ENCODE data around the gene ZNF226.
A peak's percentile ranks its signal among the peaks of the same experiment; 100 is the strongest.
"Not testable (repeated sequence)": the region's sequence is repeated elsewhere in the genome, so short reads cannot be mapped to it uniquely, and the experiment has no call there.

Gene ZNF226

DNA sequence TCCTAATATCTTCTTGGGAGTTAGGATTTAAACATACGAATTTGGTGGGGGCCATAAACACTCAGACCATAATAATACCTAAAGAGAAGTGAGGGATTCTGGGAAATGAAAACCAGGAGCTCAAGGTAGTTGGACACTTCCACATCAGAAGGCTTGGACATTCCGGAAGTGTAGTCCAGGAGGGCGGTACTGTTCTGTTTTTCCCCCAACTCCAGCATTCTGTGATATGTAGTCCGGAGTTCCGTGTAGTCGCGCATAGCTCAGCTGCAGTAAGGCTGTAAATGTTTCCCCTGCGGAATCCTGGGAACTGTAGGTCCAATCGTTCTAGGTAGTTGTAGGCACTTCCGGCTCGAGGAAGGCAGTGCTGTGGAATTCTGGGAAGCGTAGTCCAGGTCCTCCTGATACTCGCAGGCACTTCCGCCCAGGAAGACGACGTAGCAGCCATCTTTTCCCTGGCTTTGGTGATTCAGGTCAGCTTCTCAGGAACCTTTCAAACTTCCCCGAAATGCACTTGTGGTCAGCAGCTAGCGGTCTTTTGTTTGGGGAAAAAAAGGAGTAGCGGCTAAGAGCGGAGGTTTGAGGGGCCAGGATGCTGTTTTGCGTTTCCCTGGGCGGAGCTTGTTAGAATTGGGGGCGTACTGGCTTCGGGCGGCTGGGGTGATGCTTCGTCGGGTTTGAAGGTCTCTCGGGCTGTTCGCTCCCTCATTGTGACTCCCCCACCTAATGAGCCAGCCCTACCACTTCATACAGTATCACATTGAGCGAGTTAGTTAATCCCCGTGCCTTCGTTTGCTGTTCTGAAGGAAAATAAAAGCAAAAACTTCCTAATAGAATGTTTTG lies at the start of gene ZNF226:
Gene ZNF226 (plus strand): TSS at position 428 of the 840 bp plus-strand sequence. CDS start 4,981 bp downstream, outside the sequence.
- DNase-seq (ENCODE audit: low read depth) = peak; percentile 53

DNA sequence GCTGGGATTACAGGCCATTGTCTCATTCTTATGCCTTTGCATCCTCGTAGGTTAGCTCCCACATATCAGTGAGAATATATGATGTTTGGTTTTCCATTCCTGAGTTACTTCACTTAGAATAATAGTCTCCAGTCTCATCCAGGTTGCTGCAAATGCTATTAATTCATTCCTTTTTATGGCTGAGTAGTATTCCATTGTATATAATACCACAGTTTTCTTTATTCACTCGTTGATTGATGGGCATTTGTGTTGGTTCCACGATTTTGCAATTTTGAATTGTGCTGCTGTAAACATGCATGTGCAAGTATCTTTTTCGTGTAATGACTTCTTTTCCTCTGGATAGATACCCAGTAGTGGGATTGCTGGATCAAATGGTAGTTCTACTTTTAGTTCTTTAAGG lies 43.7 kb upstream of the ZNF226 start:
- DNase-seq (ENCODE audit: low read depth) = not testable (repeated sequence)

DNA sequence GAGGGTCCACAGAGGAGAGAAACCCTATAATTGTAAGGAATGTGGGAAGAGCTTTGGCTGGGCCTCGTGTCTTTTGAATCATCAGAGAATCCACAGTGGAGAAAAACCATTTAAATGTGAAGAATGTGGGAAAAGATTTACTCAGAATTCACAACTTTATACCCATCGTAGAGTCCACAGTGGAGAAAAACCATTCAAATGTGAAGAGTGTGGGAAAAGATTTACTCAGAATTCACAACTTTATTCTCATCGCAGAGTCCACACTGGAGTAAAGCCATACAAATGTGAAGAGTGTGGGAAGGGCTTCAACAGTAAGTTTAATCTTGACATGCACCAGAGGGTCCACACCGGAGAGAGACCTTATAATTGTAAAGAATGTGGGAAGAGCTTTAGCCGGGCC lies 32.9 kb upstream of the ZNF226 start:
- no peak for DNase-seq (ENCODE audit: low read depth)

- DNase-seq (ENCODE audit: low read depth) = peak; percentile 47
Observed at GRCh38 chr19:44141191-44142058, 23.5 kb upstream of the ZNF226 start, which contains the start of gene ZNF234. TSS of gene ZNF234 (plus strand) at chr19:44141554. CDS start at chr19:44144633, 3,079 bp downstream.

DNA sequence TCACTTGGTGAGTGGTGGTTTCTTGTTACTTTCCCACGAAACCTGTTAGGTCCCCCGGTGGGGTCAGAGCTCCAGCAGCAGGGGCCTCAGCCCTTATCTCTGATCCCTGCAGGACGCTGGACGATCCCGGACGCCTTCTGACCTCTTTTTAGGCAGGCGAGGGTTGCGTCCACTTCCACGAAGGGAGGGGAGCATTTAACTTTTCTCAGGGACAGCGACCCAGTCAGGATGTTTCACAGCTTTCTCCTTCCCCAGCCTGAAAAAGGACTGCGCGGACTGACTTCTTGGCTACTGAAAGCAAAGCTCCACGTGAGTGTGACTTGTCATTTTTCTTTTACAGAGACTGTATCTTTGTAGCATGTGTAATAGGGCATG lies 22.9 kb upstream of the ZNF226 start:
- DNase-seq (ENCODE audit: low read depth) = no peak

DNA sequence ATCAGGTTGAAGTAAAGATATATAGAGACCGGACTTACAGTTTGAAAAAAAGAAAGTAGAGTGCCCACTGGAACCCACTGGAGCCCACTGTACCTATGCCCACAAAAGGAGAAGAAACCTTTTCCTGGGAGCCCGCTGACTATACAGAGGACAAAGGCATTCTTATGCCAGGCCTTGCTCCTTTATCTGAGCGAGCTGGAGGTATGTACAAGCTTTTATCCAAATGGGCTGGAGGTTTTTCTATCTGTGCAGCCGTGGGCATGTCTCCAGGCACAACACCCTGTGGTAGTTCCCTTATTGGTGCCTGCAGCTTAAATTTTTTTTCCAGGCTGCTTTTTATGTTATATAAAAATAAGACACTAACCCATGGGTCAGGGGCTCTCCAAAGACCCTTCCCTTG lies 15.1 kb upstream of the ZNF226 start:
- no peak for DNase-seq (ENCODE audit: low read depth)

GRCh38 chr19:44151491-44151890 lies 13.4 kb upstream of the ZNF226 start:
- no peak for DNase-seq (ENCODE audit: low read depth)

DNA sequence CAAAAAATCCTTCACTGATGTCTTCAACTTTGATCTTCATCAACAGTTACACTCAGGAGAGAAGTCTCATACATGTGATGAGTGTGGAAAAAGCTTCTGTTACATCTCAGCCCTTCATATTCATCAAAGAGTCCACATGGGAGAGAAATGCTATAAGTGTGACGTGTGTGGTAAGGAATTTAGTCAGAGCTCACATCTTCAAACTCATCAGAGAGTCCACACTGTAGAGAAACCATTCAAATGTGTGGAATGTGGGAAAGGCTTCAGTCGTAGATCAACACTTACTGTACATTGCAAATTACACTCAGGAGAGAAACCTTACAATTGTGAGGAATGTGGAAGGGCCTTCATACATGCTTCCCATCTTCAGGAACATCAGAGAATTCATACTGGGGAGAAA lies 8.4 kb upstream of the ZNF226 start:
- no peak for DNase-seq (ENCODE audit: low read depth)

DNA sequence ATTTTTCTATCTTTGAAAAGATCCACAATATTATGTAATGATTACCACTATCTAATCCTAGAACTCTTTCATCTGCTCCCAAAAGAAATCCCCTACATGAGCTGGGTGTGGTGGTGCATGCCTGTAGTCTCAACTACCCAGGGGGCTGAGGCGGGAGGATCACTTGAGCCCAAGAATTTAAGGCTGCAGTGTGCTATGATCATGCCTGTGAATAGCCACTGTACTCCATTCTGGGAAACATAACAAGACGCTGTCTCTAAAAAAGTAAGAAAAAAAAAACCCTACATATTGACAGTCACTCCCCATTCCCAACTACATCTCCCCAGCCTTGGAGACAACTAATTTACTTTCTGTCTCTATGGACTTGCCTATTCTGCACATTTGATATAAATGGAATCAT lies 1.1 kb upstream of the ZNF226 start:
- DNase-seq (ENCODE audit: low read depth) = no peak

GRCh38 chr19:44164327-44164672 lies 600 bp upstream of the ZNF226 start:
- DNase-seq (ENCODE audit: low read depth) = no peak

GRCh38 chr19:44170660-44171059 lies 5.8 kb downstream of the ZNF226 start:
- not testable (repeated sequence) for DNase-seq (ENCODE audit: low read depth)

DNA sequence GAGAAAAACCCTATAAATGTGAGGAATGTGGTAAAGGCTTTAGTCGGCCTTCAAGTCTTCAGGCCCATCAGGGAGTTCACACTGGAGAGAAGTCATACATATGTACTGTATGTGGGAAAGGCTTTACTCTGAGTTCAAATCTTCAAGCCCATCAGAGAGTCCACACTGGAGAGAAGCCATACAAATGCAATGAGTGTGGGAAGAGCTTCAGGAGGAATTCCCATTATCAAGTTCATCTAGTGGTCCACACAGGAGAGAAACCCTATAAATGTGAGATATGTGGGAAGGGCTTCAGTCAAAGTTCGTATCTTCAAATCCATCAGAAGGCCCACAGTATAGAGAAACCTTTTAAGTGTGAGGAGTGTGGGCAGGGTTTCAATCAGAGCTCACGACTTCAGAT lies 11.7 kb downstream of the ZNF226 start:
- DNase-seq (ENCODE audit: low read depth) = no peak

GRCh38 chr19:44180968-44181367 lies 16.1 kb downstream of the ZNF226 start:
- DNase-seq (ENCODE audit: low read depth) = no peak

- DNase-seq (ENCODE audit: low read depth) = no peak
Observed at GRCh38 chr19:44182145-44182544, 17.2 kb downstream of the ZNF226 start.

DNA sequence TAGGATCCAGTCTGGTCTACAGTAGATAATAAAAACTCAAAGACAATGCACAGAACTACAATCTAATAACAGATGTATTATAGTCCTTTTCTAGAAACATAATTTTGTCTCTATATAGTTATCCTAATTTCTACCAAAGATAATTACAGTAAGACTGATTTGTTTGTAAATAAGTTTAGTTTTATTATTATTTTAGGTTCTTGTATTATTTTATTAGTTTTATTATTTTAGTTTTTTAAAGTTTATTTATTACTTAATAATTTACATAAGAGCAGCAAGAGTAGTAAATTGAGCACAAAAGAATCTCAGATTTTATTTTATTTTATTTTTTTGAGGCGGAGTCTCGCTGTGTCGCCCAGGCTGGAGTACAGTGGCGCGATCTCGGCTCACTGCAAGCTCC lies 25.1 kb downstream of the ZNF226 start:
- DNase-seq (ENCODE audit: low read depth) = no peak

DNA sequence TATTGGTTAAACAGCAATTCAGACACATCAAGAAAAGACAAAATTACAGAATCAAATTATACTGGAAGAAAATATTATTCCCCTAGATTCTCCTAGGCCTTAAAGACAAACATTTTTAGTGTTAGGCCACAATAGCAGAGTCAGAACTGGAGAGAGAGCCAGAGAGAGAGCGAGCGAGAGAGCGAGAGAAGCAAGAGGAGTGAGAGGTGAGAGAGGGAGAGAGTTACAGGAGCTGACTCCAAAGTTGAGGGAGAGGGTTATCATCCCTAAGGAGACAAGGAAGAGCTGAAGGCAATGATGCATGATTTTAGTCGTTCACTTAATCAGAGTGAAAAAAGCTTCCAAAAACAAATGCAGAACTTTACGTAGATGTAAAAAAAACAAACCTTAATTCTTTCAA lies 27.2 kb downstream of the ZNF226 start:
- no peak for DNase-seq (ENCODE audit: low read depth)

DNA sequence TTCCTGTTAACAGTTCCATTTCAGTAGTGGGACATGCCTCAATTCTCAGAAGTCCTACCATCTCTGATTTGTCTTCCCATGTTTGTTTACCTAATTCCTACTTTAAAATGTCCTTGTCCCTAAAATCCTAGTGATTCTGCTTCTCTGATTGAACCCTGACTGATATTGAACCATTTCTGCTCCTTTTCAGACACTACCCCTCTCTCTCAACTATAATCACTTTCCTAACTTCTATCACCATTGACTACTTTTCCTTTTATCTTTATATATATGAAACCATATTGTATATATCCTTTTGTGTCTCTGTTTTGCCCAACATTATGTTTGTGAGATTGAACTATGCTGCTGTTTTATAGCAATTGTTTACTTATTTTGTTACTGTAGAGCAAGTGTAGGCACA lies 31.9 kb downstream of the ZNF226 start:
- no peak for DNase-seq (ENCODE audit: low read depth)

DNA sequence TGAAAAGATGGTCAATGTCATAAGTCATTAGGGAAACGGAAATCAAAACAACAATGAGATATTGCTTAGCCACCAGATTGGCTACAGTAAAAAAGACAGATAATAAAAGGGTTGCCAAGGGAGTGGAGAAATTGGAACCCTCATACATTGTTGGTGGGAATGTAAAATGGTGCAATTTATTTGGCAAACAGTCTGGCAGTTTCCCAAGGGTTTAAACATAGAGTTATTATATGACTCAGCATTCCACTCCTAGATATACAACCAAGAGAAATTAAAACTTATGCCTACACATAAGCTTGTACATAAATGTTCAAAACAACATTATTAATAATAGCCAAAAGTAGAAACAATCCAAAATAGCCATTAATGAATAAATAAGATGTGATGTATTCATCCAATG lies 37.6 kb downstream of the ZNF226 start:
- DNase-seq (ENCODE audit: low read depth) = no peak

DNA sequence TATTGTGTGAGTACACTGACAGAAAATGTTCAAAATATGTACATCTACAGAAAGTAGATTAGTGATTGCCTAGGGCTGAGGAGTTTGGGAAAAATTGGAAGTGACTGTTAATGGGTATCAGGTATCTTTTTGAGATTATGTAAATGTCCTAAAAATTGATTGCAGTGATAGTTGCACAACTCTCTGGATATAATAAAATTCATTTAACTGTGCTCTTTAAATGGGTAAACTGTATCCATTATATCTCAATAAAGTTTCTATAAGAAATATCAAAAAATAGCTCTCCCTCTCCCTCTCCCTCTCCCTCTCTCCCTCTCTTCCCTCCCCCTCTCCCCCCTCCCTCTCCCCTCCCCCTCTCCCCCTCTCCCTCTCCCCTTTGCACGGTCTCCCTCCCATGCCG lies 38.1 kb downstream of the ZNF226 start:
- no peak for DNase-seq (ENCODE audit: low read depth)

DNA sequence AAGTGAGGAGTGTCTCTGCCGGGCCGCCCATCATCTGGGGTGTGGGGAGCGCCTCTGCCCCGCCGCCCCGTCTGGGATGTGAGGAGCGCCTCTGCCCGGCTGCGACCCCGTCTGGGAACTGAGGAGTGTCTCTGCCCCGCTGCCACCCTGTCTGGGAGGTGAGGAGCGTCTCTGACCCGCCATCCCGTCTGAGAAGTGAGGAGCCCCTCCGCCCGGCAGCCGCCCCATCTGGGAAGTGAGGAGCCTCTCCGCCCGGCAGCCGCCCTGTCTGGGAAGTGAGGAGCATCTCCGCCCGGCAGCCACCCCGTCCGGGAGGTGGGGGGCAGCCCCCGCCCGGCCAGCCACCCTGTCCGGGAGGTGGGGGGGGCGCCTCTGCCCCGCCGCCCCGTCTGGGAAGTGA lies 39.0 kb downstream of the ZNF226 start:
- not testable (repeated sequence) for DNase-seq (ENCODE audit: low read depth)

DNA sequence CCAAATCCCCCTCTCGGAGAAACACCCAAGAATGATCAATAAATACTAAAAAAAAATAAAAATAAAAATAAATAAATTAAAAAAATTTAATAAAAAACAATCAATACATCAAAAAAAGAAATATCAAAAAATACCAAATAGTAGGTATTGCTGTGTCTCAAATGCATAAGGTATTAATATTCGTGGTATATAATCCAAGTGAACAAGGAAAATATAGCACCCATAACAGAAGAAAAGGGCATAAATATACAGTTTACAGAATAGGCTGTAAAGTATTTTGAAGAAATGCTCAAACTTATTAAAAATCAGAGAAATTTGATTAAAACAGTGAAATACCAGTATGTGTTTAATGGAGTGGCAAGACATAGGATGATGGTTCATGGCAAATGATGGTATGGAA lies 39.9 kb downstream of the ZNF226 start:
- DNase-seq (ENCODE audit: low read depth) = no peak

DNA sequence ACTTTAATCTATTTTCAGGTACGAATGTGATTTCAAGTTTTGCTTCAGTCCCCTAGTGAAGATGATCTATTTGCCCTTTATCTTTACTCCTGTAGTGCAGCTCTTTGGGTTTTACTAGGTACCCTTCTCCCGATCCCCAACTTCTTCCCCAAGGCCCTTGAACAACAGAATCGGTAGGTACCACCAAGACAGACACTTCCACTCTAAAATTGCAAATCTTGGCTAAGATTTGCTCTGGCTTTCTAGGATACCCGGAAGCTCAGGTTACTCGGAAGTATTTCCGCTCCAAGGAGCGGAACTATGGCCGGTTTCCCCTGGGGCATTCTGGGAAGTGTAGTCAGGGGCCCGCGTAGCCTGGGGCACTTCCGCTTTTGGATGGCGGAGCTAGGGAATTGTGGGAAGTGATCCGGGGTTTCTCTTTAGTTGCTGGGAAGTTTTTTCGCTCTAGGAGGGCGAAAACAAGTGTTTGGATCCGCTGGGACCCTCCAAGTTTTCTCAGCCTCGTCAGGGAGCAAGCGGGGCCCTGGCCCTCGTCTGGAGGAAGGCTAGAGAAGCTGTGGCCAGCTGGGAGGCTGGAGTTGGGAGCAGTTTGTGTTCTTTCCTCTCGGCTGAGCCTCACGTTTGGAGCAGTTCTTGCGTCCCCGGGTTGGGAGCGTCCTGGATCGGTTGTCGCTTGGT lies 42.4 kb downstream of the ZNF226 start:
- DNase-seq (ENCODE audit: low read depth) = peak; percentile 63

All from activated T-cell treated with anti-CD3 and anti-CD28 coated beads for 1 hour (primary cell).